GM19023 (cell line): Measurements from ENCODE around the gene GALM.
"Not testable (repeated sequence)": the region's sequence is repeated elsewhere in the genome, so short reads cannot be mapped to it uniquely, and the experiment has no call there.

Source experiments
- ATAC-seq: cut with Tn5 transposase; IDR thresholded peaks from one replicate; pipeline ENCODE4 v1.9.1; 2021; ENCODE audit warnings: mild to moderate bottlenecking, moderate library complexity; ENCODE audit not compliant: unreplicated experiment

GALM gene

DNA sequence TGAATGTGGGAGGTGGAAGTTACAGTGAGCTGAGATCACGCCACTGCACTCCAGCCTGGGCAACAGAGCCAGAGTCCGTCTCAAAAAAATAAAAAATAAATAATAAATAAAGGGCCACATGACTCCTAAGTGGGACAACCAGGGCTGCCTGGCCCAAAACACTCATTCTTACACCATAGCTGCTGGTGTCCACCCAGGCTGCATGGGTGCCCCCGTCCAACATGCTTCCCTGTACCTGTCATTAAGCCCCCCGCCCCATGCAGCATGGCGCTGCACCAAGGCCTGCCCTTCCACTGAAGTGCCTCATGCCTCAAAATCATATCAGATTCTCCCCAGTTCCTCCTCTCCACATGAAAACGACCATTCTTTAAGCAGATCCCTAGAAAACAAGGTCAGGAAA, 10.8 kb downstream of the GALM start:
- ATAC-seq, result no peak

DNA sequence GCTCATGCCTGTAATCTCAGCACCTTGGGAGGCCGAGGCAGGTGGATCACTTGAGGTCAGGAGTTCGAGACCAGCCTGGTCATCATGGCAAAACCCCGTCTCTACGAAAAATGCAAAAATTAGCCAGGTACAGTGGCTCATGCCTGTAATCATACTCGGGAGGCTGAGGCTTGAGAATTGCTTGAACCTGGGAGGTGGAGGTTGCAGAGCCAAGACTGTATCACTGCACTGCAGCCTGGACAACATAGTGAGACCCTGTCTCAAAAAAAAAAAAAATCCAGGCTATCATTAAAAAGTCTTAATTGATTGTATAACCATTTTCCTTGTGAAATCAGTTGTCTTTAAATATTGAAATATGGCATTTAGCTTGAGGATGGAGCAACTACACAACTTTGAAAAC, 15.0 kb downstream of the GALM start:
- not testable (repeated sequence) for ATAC-seq

DNA sequence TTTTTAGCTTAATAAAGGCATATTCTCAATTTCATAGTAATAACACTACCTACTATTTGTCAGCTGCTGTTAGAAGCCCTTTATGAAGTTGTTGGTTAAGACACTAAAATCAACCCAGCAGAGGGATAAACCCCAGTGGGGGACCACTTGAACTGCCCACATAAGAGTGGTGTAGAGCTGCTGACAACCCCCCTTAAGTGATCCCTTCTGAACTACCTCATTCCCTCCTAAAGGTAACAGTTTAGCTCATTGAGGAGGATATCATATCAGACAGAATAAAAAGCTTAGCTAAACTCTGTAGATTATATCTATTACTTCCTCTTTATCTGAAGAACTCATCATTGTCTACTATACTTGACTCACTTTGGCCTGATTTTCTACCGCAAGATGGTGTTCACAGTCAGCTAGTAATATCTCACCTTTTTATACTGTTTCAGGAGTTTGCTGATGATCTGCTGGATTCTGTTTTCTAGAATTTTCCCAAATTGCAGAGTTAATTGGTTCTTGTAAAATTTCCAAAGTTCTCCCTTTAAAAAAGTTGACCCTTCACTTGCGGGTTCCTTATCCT, 16.2 kb downstream of the GALM start:
- no peak for ATAC-seq

DNA sequence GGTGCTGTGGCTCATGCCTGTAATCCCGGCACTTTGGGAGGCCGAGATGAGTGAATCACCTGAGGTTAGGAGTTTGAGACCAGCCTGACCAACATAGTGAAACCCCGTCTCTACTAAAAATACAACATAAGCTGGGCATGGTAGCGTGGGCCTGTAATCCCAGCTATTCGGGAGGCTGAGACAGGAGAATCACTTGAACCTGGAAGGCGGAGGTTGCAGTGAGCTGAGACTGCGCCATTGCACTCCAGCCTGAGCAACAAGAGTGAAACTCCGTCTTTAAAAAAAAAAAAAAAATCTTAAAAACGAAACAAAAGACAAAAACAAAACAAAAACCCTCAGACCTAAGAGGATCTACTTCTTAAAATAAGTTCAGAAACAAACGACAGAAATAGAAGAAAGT, 16.7 kb downstream of the GALM start:
- not testable (repeated sequence) for ATAC-seq

DNA sequence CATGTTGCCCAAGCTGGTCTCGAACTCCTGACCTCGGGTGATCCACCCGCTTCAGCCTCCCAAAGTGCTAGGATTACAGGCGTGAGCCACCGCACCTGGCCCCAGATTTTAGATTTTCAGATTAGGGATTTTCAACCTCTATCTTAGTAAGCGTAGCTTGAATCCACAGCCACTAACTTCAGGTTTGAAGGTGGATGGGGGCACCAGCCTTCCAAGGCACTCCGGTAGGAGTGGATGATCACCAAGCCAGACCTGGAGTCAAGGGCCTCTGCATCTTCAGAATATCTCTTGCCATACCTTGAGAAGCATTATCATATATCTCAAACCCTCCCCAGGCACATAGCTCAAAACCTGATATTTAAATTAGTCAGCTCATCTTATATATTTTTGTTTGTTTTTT, 17.9 kb downstream of the GALM start:
- no peak for ATAC-seq

DNA sequence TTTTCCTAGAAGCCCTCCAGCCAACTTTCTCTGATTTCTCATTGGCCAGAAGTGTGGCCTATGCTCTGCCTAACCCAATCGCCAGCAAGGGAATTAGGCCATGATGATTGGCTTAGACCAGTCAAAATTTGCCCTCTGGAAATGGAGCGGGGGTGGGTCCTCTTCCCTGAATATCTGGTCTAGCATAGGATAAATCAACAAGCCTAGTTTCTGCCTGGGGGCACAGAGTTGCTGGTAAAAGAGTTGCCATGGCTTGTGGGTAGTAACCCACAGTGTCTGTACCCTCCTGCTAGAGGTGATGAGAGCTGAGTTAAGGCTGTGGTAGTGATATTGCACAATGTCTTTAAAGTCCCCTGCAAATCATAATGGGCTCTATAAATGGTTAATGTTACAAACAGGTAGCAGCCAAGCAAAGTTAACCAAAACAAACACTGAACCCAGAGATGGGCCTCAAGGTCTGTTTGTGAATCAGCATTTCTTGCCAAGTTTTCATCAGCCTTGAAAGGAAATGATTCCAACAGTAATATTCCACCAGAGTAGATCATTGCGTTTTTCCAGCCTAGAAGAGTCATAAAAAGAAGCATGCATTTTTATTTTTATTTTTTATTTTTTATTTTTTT, 19.3 kb downstream of the GALM start:
- no peak for ATAC-seq

DNA sequence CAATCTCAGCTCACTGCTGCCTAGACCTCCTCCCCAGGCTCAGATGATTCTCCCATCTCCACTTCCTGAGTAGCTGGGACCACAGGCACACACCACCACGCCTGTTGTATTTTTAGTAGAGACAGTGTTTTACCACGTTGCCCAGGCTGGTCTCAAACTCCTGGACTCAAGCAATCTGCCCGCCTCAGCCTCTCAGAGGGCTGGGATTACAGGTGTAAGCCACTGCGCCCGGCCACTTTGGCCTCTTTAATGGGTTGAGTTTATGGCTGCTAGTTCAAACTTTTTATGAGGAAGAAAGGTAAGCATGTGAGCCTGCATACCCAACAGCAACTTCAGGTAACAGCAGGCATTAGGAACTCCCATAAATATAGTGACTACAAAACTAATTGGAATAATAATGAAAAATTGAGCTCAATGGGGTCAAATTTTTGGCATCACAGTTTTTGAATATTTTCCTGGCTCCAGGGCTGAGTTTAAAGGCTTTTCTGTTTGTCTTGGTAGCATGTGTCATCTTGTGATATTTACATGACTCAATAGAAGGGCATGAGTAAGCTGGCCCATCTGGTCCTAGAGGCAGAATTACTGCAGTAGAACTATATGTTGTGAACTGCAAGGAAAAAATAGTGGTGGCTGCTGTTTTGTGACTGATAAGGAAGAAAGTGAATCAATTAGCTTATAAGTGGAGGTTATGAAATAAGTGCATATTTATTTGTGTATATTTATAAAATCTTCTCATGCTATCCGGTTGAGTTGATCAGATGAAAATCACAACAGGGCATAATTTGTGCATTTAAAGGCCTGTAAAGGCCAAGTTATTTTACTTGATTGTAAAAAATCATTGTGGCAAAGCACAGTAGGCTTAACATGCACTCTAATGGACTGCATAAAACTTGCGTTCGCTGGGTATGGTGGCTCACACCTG, 24.8 kb downstream of the GALM start:
- no peak for ATAC-seq

DNA sequence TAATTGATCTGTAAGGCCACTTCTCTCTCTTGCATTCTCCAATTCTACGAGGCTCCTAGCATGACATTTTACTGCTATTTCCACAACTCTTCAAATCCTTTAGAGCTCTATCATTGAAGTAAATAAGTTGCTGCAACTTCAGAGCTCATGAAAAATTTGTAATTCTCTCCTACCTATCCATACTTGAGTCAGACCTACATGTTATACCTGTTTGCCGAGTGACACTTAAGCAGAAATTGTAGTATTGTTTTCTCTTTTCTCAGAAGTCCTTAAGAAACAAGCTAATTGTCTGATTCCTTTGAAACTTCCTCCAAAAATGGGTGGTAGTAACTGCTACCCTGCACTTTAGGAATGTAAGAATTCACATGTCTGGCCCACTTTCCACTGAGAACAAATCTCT, 26.1 kb downstream of the GALM start:
- ATAC-seq, result no peak

DNA sequence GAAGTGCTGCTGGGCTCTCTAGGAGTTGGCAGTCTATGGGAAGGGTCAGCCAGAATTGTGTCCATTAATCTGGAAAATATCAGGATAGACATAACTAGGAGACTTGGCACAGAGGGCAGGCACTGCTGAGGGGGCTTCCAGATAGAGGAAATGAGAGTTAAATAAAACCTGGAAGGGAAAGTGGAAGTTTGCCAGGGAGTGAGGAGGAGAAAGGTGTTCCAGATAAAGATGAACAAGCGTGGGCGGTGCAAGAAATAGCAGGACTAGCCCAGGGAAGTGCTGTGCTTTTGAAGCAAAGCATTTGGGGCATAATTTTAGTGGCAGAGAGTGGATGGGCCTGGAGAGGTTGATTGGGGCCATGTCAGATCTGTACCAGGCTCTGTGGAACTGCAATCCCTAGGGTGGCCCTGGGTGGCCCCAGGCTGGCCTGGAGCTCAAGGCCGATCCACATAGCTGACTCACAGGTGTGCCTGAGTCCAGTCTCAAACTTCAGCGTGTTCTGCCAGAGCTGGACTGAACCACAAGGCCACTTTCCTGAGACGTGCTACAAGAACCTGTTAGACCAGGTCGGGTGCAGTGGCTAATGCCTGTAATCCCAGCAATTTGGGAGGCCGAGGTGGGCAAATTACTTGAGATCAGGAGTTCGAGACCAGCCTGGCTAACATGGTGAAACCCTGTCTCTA, 26.9 kb downstream of the GALM start:
- ATAC-seq, result no peak

DNA sequence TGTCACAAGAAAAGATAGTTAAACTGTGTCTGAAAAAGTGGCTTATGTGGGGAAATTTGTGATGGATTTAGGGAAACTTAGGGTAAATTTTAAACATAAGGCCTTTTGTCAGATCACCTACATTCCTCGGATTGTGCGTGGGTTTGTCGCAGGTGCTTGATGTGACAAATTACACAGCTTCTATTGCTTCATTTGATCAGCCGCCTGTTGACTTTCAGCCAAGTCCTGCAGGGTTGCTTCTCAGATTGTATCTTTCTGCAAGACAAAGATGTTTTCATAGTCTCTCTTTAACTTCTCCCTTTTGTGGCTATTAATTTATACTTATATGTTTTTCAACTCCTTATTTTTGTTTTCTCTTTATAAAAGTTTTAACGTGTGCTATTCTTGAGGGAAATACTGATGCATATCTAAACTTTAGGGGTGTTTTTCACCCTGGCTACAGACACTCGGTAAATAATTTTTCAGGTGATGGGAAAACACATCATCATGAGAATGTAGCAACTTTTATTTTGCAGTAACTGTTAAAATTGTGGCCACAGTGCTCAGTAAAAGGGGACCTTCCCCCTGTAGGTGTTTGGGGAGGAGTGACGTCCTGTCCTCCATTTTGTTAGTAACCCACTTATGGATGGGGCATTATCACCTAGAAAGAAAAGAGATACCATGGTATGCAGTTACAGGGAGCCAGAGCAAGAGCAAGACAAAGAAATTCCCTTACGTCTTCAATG, 31.4 kb downstream of the GALM start:
- ATAC-seq, result no peak

DNA sequence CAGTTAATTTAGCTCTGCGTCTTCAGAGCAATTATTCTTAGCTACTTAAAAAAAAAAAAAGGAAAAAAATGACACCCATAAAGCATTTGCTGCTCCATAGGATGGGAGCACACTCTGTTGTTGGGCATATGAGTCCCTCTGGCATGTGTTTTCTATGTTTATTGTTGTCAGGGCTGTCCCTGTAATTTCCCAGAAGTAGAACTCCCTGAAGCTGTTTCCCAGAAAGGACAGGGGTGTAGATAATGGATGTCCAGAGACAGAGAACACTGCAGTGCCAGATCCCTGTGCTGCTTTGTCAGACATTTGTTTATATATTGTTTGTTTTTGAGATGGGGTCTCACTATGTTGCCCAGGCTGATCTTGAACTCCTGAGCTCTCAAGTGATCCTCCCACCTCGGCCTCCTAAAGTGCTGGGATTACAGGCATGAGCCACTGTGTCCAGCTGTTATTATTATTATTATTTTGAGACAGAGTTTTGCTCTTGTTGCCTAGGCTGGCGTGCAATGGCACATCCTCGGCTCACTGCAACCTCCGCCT, 32.6 kb downstream of the GALM start:
- ATAC-seq, result no peak

DNA sequence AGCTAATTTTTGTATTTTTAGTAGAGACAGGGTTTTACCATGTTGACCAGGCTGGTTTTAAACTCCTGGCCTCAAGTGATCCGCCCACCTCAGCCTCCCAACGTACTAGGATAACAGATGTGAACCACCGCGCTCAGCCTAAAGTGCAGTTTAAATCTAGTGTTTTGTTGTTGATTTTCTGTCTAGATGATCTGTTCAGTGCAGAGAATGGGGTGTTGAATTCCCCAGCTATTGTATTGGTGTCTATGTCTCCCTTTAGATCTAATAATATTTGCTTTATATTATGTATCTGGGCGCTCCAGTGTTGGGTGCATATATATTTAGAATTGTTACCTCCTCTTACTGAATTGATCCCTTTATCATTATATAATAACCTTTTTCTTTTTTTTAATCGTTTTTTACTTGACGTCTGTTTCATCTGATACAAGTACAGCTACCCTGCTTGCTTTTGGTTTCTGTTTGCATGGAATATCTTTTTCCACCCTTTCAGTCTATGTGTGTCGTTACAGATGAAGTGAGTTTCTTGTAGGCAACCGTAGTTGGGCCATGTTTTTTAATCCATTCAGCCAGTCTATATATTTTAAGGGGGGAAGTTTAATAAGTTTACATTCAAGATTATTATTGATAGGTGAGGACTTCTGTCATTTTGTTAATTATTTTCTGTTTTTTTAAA, 34.3 kb downstream of the GALM start:
- no peak for ATAC-seq

DNA sequence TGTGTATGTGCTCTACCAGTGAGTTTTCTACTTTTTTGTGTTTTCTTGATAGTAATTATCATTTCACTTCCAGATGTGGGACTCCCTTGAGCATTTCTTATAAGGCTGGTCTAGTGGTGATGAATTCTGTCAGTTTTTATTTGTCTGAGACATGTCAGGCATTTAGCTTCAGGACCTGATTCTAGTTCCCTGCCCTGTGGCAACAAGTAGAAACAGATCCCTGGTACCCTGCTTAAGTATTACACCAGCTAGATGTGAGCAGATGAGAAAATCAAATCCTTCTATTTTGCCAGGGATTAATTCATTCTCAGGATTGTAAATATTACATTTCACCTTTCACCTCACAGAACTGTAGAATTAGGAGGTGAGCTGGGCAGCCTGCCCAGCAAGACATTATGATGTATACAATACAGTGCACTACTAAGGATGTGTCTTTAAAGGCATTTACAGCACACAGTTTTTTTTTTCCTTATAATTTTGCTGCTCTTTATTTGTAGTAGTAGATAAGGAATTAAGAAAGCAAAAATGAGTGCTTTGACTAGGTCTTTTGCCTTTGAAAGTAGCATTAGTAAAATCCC, 35.1 kb downstream of the GALM start:
- ATAC-seq, result no peak

DNA sequence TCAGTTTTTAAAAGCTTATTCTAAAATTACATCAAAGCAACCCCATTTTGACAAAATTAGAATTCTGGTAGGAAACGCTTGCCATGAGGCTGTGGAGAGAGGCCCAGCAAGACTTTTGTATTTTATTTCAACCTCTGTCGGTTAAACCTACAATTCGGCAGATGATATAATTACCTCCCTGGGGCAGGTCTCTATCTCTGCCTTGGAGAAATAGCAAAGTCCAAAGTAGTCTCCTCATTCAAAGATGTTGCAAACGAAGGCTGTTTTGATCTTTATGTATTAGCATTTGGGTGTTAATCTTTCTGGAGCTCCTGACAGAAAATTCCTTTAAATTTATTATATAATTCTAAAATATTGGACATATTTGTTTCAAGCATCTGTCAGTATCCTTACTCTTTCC, 35.6 kb downstream of the GALM start:
- no peak for ATAC-seq

DNA sequence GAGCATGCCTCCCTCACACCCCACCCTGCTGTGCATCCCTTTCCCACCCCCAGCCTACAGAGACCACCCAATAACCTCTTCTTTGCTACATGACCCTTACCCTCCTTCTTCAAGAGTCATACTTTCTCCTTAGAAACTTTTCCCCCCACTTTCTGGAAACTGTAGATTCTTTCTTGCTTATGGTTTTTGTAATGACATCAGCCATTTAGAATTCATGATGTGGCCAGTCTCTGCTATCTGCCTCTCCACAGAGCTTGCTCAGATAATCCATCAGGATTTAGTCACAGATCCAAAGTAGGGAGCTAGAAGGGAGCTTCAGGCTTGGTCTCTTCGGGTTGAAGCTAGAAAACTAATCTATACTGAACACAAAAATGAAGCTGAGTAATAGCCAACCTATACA, 36.5 kb downstream of the GALM start:
- no peak for ATAC-seq

DNA sequence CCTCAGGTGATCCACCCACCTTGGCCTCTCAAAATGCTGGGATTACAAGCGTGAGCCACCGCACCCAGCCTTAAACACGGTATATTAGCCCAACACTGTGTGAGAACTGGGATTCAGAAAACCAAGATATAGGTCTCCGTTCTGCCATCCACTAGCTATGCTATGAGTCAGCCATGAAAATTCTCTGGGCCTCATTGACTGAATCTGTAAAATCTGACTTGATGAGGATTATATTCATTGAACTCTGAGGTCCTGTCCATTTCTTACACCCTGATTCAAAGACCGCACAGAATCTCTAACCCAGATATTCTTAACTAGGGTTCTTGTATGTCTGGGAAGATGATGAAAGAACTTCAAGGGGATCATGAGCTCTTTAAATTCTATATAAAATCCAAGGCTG, 37.4 kb downstream of the GALM start:
- not testable (repeated sequence) for ATAC-seq

DNA sequence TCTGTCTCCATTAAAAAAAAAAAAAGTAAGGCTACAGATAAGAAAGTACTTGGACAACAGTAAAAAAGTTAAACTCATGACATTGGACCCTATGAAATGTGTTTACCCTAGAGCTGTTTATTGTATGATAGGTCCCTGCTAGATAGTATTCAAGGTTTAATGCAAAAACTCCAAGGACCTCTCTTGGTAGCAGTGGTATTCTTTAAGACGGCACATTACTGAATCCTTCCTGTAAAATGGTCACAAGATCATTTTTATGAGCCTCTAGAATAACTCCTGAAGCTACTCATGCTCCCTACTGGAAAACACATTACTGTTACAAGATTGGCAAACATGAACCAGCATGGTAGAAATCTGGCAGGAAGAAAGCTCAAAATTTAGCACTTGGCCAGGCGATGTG, 38.8 kb downstream of the GALM start:
- ATAC-seq, result no peak

DNA sequence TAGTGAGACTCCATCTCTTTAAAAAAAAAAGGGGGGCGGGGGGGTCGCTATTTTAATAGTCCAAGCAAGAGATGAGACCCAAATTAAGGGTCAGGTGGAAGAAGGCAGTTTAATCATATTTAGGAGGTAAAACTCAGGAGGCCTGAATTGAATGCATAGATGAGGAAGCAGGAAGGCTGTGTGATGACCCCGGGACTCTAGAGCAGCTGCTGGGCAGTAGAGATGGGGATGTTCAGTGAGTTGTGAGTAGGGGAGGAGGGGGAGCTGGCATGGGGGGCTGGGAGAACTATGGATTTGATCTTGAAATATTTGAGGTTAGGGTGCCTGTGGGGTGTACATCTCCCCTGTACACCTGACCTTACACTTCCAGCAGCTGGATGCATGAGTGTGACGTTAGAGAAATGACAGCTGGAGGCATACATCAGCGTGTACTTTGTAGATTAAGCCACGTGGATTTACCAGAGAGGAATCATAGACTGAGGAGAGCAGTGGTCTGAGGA, 41.0 kb downstream of the GALM start:
- ATAC-seq, result no peak

DNA sequence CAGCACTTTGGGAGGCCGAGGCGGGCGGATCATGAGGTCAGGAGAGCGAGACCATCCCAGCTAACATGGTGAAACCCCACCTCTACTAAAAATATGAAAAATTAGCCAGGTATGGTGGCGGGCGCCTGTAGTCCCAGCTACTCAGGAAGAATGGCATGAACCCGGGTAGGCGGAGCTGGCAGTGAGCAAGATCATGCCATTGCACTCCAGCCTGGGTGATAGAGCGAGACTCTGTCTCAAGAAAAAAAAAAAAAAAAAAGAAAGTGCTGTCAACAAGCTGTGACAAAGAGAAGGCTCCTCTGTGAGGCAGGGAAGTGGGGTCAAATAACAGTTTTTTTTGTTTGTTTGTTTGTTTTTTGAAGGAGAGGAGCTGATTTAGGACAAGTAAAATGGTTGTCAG, 42.6 kb downstream of the GALM start:
- not testable (repeated sequence) for ATAC-seq
